ENCODE measurements around the gene DNASE1L2.
A peak's percentile ranks its signal among the peaks of the same experiment; 100 is the strongest.

The DNASE1L2 gene

GRCh38 chr16:2204416-2205103, 31.7 kb upstream of the DNASE1L2 start:
- no peak for DNase-seq

DNA sequence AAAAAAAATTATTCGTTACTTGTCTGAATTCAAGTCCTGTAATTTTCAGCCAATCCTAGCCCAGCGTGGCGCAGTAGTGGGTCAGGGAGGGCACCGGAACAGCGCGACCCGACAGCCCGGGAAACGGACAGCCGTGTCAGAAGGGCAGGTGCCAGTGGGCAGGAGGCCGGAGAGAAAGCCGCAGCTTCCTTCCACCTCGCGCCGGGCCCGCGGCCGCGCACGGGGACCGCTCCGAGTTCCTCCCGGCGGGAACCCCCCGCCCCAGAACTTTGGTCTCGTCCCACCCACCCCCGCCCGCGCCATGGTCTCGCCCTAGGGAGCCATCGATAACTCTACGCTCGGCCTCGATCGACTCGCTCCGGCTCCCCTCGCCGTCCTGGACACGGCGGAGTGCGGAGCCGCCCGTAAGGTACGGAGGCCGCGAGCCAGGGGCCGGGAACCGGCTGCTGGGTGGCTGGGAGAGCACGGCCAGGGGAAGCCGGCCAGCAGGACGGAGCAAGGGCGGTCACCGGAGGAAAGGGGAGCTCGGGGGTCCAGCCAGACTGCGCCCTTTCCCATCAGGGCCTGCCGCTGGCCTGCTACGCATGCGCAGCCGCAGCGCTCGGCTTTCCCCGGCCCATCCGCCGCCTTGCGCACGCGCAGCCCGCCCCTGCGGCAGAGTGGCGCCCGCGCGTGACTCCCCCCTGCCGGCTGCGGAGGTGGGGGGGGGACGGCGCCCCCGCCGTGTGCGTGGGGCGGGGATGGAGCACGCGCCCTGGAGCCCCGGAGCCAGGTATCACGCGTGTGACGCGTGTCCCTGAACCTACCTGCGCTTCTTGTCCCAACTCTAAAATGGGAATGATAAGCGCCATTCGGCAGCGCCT, 30.9 kb upstream of the DNASE1L2 start, which contains the start of gene MLST8:
Gene MLST8 (plus strand): TSS at position 351 of the 863 bp plus-strand sequence. CDS start 632 bp downstream, outside the sequence.
- DNase-seq = no peak

- no peak for DNase-seq
These were observed 30.3 kb upstream of the DNASE1L2 start for GRCh38 chr16:2205967-2206313.

GRCh38 chr16:2206420-2206779, 29.8 kb upstream of the DNASE1L2 start:
- DNase-seq = no peak

- no peak for DNase-seq
These were observed 29.3 kb upstream of the DNASE1L2 start for GRCh38 chr16:2206780-2207433.

DNA sequence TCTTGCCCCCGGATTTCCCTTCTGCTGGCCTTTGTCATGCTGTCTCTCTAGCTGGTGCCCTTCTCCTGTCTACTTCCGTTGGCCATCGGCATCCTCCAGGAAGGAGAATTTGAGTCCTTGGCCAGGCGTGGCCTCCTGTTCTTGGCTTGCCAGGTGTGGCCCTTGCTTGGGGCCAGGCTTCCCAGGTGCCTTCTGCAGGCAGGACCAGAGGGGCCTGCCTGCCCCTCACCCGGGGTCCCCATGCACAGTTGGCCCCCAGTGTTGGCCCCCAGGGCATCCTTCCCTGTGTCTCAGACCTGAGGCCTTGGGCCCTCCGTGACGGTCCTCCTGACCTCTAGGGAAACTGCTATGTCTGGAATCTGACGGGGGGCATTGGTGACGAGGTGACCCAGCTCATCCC, 28.4 kb upstream of the DNASE1L2 start:
- DNase-seq = no peak

DNA sequence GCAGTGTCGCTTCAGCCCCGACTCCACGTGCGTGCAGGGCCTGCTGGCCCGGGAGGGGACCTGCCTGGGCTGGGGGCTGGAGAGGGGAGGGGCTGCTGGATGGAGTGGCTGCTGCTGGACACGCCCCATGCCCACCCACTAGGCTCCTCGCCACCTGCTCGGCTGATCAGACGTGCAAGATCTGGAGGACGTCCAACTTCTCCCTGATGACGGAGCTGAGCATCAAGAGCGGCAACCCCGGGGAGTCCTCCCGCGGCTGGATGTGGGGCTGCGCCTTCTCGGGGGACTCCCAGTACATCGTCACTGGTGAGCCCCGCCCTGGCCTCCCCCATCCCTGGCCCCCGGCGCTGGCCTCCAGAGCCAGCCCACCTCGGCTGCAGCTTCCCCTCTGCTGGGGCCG, 27.9 kb upstream of the DNASE1L2 start:
- DNase-seq = no peak

- no peak for DNase-seq
These were observed 27.5 kb upstream of the DNASE1L2 start for GRCh38 chr16:2208772-2209171.

GRCh38 chr16:2209258-2210008, 26.8 kb upstream of the DNASE1L2 start:
- no peak for DNase-seq

DNA sequence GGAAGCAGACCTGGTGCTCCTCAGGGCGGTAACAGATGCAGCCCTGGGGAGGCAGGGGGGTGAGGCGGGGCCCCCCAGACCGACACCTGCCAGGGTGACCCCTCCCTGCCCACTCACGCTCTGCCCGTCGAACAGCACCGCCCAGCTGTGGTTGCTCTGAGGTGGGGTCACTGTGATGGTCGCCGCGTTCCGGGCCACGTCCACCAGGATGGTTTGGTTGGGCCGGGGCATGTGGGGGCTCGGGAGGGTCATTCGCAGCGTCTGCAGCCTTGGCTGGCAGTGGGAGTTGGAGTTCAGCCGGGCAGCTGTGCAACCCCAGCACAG, 26.3 kb upstream of the DNASE1L2 start:
- DNase-seq = no peak

GRCh38 chr16:2210386-2211365, 25.6 kb upstream of the DNASE1L2 start, which contains the start of gene BRICD5:
Gene BRICD5, minus strand, starts transcription at chr16:2210863. Its CDS starts 30 bp downstream, at chr16:2210833.
- no peak for DNase-seq

DNA sequence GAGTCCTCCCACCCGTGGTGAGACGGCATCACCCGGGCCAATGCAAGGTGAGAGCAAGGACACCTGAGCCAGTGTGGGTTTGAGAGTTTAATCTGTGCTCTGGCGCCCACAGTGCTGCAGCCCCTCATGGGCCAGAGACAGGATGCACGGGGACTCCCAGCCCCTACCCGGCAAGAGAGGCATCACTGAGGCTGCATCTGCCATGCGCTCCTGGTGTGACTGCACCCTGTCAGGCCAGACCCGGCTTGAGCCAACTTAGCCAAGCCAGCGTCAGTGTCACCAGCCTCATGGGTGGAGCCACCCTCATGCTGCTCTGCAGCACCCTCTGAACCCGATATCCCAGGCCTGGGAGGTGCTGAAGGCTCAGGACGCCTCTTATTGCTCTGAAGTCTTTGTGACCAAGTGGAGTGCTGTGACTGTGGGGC, 24.3 kb upstream of the DNASE1L2 start:
- no peak for DNase-seq

- no peak for DNase-seq
These were observed 23.6 kb upstream of the DNASE1L2 start for GRCh38 chr16:2212362-2213324.

- DNase-seq = no peak
These were observed 22.2 kb upstream of the DNASE1L2 start for GRCh38 chr16:2213817-2214718.

DNA sequence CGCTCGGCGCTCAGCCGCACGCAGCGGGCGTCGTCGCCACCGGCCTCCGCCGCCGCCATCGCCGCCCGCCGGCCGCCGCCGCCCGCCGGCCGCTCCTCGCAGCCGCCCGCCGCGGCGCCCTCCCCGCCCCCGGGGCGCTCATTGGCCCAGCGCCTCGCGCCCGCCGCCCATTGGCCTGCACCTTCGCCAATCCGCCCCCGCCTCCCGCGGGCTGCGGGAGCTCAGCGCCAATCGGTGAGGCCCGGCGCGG, 21.6 kb upstream of the DNASE1L2 start, which contains the start of gene PGP:
Gene PGP (minus strand): TSS at position 122 of the 250 bp plus-strand sequence. CDS start 63 bp downstream, at position 59.
- no peak for DNase-seq

- DNase-seq = no peak
These were observed 19.9 kb upstream of the DNASE1L2 start for GRCh38 chr16:2216330-2216729.

DNA sequence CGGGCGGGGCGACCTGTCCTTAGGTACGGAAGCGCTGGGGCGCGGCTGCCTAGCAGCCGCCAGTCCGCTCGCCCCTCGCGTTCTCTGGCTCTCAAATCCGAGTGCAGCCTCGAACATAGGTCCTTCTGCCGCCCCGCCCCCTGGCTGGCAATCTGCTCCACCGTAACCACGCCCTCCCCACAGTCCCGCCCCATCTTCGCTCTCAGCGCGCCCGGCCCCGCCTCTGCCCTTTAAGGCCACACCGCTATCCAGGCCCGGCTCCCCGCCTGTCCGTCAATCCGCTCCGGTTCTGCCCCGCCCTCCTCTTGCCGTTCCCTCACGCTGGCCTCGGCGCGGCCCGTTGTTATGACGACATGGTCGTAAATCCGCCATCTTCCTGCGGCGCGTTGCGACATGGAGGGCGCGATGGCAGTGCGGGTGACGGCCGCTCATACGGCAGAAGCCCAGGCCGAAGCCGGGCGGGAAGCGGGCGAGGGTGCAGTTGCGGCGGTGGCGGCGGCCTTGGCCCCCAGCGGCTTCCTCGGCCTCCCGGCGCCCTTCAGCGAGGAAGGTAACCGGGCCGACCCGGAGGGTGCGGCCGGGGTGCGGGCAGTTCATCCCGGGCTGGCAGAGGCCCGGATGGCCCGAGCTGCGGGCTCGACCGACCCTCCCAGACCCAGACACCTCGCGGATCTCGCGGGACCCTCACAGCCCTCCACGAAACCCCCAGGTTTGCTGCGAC, 12.9 kb upstream of the DNASE1L2 start, which contains the start of gene E4F1:
Gene E4F1 (plus strand): TSS at position 371 of the 721 bp plus-strand sequence. CDS start 23 bp downstream, at position 394.
- DNase-seq = peak; percentile 100

GRCh38 chr16:2223942-2224486, 12.2 kb upstream of the DNASE1L2 start:
- DNase-seq = no peak

Measured in NCI-H187 treated with DMSO at 0.1 percent for 48 hours (cell line).